Activated CD8-positive, alpha-beta memory T cell treated with anti-CD3 and anti-CD28 coated beads, Interleukin-2, amount 50 U/mL, for 1 hour (primary cell): ENCODE measurements around the gene PRR14L.
"Not testable (repeated sequence)": the region's sequence is repeated elsewhere in the genome, so short reads cannot be mapped to it uniquely, and the experiment has no call there.

Experiments
- DNase-seq: peaks from one replicate; pipeline ENCODE4 v3.0.0-alpha.2; 2020; ENCODE audit errors: extremely low read depth

PRR14L gene

GRCh38 chr22:31749636-31750364, at the start of gene PRR14L:
Gene PRR14L, minus strand, starts transcription at chr22:31750132. Its CDS starts 11,272 bp downstream, at chr22:31738860.
- peak; percentile 86 for DNase-seq

DNA sequence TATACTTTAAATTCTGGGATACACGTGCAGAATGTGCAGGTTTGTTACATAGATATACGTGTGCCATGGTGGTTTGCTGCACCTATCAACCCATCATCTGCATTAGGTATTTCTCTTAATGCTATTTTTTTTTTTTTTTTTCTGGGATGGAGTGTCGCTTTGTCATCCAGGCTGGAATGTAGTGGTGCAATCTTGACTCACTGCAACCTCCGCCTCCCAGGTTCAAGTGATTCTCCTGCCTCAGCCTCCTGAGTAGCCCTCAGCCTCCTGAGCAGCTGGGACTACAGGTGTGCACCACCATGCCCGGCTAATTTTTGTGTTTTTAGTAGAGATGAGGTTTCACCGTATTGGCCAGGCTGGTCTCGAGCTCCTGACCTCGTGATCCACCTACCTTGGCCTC, 49.4 kb upstream of the PRR14L start:
- DNase-seq: not testable (repeated sequence)

DNA sequence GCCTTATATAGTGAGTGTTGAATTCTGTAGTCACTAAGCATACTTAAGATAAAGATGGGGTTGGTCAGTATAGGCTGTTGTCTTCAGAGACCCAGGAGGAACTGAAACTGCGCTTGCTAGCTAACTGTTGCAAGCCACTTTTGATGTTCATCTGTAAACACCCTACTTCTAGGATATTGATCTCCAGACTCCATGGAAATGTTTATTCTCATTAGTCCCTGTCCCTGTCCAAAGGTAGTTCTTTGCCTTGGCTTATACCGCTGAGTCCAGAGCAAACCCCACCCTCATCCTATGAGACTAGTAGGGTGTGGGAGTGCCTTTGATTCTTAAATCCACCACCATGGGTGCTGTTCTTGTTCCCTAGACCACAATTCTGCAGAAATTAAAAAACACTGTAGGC, 40.3 kb upstream of the PRR14L start:
- DNase-seq: no peak

DNA sequence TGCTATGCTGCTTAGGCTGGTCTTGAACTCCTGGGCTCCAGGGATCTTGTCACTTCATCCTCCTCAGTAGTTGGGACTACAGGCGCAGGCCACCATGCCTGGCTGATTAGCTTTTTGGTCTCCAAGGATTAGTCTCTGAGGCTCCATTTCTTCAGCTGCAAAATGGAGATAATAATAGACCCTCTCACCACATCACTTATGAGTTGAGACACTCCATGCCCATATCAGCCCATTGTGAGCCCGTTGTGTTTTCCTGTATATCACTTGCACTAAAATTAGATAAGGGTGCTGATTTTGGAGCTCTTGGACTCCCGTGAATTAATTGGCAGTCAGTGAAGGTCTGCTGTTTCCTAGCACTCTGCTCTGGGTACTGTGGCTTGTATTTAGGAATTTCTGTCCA, 39.9 kb upstream of the PRR14L start:
- DNase-seq: no peak

- DNase-seq: no peak
These were observed 26.3 kb upstream of the PRR14L start for GRCh38 chr22:31776231-31776630.

DNA sequence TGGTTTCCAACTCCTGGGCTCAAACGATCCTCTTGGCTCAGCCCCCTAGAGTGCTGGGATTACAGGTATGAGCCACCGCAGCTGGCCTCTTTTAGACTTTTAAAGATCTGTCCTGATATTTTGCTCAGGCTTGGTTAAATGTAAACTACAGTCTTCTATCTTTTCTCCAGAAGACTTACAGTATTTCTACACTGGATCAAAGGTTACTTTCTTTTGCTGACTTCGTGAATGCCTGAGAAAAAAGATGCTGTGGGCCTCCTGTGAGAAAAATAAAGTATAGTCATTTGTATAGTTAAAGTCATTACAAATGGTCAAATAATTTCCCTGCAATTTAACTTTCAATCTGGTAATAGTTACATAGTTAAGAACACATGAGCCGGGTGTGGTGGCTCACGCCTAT, 23.5 kb upstream of the PRR14L start:
- no peak for DNase-seq

GRCh38 chr22:31768422-31769059, 18.6 kb upstream of the PRR14L start:
- no peak for DNase-seq

- no peak for DNase-seq
These were observed 14.9 kb upstream of the PRR14L start for GRCh38 chr22:31764785-31765184.

- DNase-seq: not testable (repeated sequence)
These were observed 8.9 kb upstream of the PRR14L start for GRCh38 chr22:31758860-31759259.

GRCh38 chr22:31757265-31757664, 7.3 kb upstream of the PRR14L start:
- no peak for DNase-seq

GRCh38 chr22:31754813-31755212, 4.9 kb upstream of the PRR14L start:
- DNase-seq: no peak

DNA sequence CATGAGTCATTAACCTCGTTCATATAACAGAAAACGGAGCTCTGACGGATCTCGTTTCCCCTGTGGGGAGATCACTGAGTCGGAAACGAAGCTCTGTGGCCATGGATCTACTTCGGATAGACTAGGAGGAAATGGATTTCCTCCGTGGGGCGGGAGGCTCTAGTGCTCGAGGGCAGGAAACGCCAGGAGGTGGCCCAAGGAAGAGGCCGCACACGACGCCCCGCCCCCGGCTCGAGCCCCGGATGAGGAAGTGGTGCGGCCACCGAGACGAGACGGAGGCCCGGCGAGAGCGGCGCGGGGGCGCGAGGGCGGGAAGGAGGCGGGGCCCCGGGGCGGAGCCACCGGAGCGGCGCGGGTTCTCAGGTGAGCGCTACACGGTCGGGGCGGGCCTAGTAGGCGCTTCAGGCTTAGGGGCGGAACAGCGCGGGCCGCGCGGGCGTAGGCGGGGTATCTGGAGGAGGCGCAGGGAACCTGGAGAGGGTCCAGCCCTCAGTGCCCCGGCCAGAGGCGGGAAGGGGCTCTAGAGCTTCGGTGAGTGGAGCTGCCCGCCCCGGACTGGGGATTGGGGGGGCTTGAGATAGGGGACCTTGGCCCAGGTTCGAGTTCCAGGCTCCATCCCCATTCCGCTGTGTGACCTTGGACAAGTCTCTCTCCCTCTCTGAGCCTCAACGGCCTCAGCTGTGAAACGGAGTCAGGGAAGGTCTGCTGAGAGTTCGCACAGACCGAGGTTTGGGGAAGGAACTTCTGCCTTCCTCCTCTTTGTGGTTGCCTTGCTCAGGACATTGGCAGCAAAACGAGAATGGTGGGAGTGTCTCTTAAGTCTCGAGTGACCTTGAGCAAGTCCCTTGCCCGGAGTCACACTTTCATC, 3.9 kb upstream of the PRR14L start, which contains the start of gene DEPDC5:
Gene DEPDC5, plus strand, starts transcription at position 386 of the 868 bp plus-strand sequence. CDS start 903 bp downstream, outside the sequence.
- DNase-seq: peak; percentile 66

DNA sequence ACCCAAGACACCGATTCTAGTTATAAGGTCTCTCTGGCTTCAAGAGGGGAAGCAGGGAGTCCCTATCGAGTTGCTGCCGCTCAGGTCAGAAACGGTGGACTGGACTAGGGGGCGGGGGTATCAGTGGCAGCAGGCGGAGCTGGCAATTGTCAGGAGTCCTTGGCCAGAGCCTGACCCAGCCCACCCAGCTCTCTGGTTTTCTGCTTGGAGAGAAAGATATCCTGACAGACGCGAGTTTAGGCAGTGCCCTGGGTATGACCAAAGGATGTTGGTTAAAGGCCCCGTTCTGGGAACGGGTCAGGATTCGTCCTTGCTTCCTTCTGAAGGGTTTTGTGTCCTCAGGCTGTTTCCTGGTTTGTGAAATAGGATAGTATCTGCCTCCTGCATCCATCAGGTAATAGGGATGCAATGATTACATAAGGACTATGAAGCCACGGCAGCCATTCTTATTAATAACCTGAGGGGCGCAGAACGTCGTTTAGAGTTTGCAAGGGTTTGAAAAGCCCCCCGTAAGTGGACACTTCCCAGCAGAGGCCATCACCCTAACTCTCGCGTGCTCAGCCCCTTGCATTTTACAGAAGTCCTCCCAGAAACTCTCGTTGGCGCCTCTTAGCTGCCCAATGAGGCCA, 3.2 kb upstream of the PRR14L start:
- no peak for DNase-seq

- DNase-seq: no peak
These were observed 2.3 kb upstream of the PRR14L start for GRCh38 chr22:31752096-31752847.

GRCh38 chr22:31750365-31751284, 693 bp upstream of the PRR14L start:
- no peak for DNase-seq

- DNase-seq: no peak
These were observed 1.4 kb downstream of the PRR14L start for GRCh38 chr22:31748490-31748889.

DNA sequence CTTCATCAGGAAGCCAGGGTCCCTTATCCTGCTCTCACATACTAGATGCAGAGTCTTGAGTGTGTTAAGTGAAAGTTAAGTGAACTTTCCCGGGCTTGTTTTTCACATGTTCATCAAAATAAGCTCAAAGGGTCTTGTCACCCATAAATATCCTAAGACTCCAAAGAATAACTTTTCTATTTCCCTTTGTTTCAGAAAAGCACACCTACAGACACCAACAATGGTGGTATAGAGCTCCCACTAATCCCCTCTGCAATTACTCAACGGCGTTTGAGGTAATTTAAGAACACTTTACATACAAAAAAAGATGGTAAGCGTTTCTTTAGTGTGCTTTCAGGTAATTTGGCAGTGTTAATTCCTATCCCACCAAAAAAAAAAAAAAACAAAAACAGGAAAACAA, 2.5 kb downstream of the PRR14L start:
- no peak for DNase-seq

DNA sequence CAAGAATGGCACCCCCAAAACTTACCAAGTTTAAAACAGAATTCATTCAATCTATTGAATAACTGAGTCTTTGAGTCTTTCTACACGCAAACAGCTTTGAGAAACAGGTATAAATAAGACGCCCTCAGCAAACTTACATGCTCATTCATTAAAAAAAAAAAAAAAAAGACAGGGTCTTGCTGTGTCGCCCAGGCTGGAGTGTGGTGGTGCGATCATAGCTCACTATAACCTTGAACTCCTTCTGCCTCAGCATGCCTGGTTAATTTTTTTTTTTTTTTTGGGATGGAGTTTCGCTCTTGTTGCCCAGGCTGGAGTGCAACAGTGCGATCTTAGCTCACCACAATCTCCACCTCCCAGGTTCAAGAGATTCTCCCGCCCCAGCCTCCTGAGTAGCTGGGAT, 6.1 kb downstream of the PRR14L start:
- DNase-seq: no peak

- no peak for DNase-seq
These were observed 7.2 kb downstream of the PRR14L start for GRCh38 chr22:31742682-31743081.

GRCh38 chr22:31742115-31742514, 7.8 kb downstream of the PRR14L start:
- DNase-seq: no peak
